Epithelial cell of proximal tubule (primary cell): ENCODE measurements around the gene KHDRBS1. TPM values are rescaled to one million over a fixed set of nuclear protein-coding genes. Genes with fewer than 3 reads are reported as not detected.

ENCODE experiments used
- DNase-seq: peaks from one replicate; pipeline ENCODE4 v3.0.0-alpha.2; 2011; ENCODE audit warnings: low read depth
- H3K4me3 ChIP-seq: 2 replicates; pipeline ENCODE4 v1.5.1; 2011; ENCODE audit warnings: low read depth, mild to moderate bottlenecking, low read length
- total RNA-seq: library from RNA; depleted of rRNA; stranded (reverse); fragments of >200 nt; gene quantifications from 2 replicates; pipeline ENCODE4 v1.2.3, GENCODE V29; 2015
- TF ChIP-seq, protein P1 (sequence below): conservative IDR thresholded peaks from 2 replicates; pipeline ENCODE4 v1.5.1; 2012; ENCODE audit warnings: low read depth, mild to moderate bottlenecking, low read length

Gene KHDRBS1
- total RNA-seq, 1 donor from 2014 or later: 69.6 TPM

GRCh38 chr1:32028746-32029145, 15.1 kb downstream of the KHDRBS1 start:
- no peak overlapping the region for H3K4me3 ChIP-seq
- DNase-seq: no peak
- TF ChIP-seq, protein P1, sequence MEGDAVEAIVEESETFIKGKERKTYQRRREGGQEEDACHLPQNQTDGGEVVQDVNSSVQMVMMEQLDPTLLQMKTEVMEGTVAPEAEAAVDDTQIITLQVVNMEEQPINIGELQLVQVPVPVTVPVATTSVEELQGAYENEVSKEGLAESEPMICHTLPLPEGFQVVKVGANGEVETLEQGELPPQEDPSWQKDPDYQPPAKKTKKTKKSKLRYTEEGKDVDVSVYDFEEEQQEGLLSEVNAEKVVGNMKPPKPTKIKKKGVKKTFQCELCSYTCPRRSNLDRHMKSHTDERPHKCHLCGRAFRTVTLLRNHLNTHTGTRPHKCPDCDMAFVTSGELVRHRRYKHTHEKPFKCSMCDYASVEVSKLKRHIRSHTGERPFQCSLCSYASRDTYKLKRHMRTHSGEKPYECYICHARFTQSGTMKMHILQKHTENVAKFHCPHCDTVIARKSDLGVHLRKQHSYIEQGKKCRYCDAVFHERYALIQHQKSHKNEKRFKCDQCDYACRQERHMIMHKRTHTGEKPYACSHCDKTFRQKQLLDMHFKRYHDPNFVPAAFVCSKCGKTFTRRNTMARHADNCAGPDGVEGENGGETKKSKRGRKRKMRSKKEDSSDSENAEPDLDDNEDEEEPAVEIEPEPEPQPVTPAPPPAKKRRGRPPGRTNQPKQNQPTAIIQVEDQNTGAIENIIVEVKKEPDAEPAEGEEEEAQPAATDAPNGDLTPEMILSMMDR: no peak

GRCh38 chr1:32031578-32032274, 18.1 kb downstream of the KHDRBS1 start:
- DNase-seq: no peak
- H3K4me3 ChIP-seq: no peak overlapping the region
- TF ChIP-seq, protein P1: no peak

- TF ChIP-seq, protein P1: no peak
- H3K4me3 ChIP-seq: no peak overlapping the region
- no peak for DNase-seq
Observed at GRCh38 chr1:32032275-32032615, 18.6 kb downstream of the KHDRBS1 start.

GRCh38 chr1:32035119-32035518, 21.5 kb downstream of the KHDRBS1 start:
- H3K4me3 ChIP-seq: no peak overlapping the region
- TF ChIP-seq, protein P1: no peak
- DNase-seq: no peak

DNA sequence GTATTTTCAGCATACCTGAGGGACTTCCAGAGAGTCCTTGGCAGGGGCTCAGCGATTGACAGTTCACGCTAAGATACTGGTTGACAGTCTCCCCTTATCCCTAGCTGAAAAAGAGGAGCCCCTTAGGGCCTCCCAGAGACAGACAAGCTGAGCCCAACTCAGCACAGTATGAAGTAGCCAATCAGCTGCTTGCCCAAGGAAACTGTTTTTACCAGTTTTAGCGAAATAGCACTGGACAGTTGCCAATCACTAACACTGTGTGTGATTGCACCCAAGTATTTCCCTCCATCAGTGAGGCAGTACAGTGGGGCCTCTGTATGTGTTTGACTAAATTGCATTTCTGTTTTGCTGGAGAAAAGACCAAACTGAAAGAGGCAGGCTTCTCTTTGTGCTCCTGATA, 27.0 kb downstream of the KHDRBS1 start:
- DNase-seq: no peak
- TF ChIP-seq, protein P1: no peak
- no peak overlapping the region for H3K4me3 ChIP-seq

DNA sequence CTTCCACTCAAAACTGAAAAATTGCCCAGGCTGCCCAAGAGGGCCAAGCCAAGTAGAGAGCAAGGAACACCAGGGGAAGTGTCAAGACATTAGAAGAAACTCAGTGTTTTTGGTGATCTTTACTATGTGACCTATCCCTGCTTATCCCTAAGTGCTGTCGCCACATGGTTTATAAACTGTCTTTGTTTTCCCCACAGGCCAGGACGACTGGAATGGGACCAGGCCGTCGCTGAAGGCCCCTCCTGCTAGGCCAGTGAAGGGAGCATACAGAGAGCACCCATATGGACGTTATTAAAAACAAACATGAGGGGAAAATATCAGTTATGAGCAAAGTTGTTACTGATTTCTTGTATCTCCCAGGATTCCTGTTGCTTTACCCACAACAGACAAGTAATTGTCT, 28.7 kb downstream of the KHDRBS1 start:
- no peak overlapping the region for H3K4me3 ChIP-seq
- TF ChIP-seq, protein P1: no peak
- no peak for DNase-seq

DNA sequence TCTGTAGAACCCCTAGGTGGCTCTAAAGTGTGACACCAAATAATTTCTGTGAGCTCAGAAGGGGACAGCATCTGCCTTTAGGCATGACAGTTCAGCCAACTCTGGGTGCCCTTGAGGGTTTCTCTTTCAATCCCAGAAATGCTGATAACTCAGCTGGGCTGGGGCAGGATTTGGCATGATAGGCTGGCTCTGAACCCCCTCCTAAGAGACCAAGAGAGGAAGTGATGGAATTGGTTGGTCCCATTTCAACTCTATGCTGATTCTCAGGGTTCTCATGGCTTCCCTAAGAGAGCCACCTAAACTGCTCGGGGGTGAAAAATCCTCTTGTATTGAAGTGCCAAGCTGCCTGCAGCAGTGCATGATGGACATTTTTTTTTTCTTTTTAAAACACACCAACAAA, 30.6 kb downstream of the KHDRBS1 start:
- TF ChIP-seq, protein P1: no peak
- no peak overlapping the region for H3K4me3 ChIP-seq
- DNase-seq: no peak
